Stomach (tissue), 4 donors: Measurements from ENCODE around the gene PNPLA5.

Source experiments
- CTCF ChIP-seq, 7 experiments: fragments of 450-650 bp in 4 of 7; fragments of 200-600 bp in 3 of 7; sonication (generic) in 3 of 7; IDR thresholded peaks; one replicate each; pipeline ENCODE4 v1.5.1; 2016 to 2019; ENCODE audit warnings: antibody characterized with exemption in 7 of 7, control low read depth in 2 of 7, mild to moderate bottlenecking in 1 of 7
- EP300 ChIP-seq: sonication (generic); formaldehyde crosslinking; IDR thresholded peaks from one replicate; pipeline ENCODE4 v1.6.1; 2017; ENCODE audit warnings: antibody characterized with exemption

GRCh38 chr22:43883719-43884415, 7.9 kb downstream of the PNPLA5 start:
- no peak for TF ChIP-seq EP300
- TF ChIP-seq CTCF (IDR thresholded peaks at IDR 0.05), result no peak
